ENCODE measurements around the gene HLA-C. TPM values are rescaled to one million over a fixed set of nuclear protein-coding genes. Genes with fewer than 3 reads are reported as not detected.

Gene HLA-C
- total RNA-seq, 2 experiments from 2014 or later: 1,977 to 1,996 TPM

DNA sequence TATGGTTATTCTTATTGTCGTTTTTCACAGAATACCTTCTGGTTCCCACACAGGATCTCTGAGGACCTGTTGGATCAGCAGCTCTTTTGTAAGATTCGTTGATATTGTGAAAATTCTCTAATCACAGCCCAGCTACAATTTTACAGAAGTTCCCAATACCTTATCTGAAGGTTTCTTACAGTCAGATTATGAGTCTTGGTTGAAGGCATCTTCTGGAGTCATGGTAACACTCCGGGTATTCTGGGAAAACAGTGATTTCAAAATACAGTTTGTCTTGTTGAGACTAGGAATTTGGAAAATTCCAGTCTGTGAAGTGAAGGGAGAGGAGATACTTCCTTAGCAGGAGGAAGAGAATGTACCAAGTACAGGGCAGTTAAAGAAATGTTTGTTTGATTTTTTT lies 22.2 kb upstream of the HLA-C start:
- Mint-ChIP-seq H3K36me3 (ENCODE audit: low read depth) (no peaks in the 10 kb centered on the region), H3K4me1 (ENCODE audit: low read depth) (no peaks in the 10 kb centered on the region), H3K27me3 (peaks cover 43% of the 10 kb centered on the region), H3K27ac (no peak overlapping the region), H3K4me3 (no peak overlapping the region), H3K9me3 (no peaks in the 10 kb centered on the region)
- H3K36me3 ChIP-seq (ENCODE audit: insufficient read depth, low read length): no peaks in the 10 kb centered on the region
- H3K4me3 ChIP-seq (ENCODE audit: low read length): no peak overlapping the region
- ChIA-PET POLR2A (interaction anchor here (0.5 to 1.1 kb wide), 3 partner anchors 55 to 638 kb away, joined by 3 read pairs; no protein-coding TSS in a partner anchor), CTCF (interaction anchor here (1.1 to 1.2 kb wide), 2 partner anchors 15 to 73 kb away, joined by 3 to 4 read pairs; no protein-coding TSS in a partner anchor)
- ATAC-seq (ENCODE audit: poor library complexity): no peak
- DNase-seq: no peak
- no peak overlapping the region for H3K27ac ChIP-seq (ENCODE audit: low read depth in 1 of 2, low read length in 2 of 2)
- intact Hi-C loops (cut with DNase I, micrococcal nuclease): no loop called here
- TF ChIP-seq, protein P1, sequence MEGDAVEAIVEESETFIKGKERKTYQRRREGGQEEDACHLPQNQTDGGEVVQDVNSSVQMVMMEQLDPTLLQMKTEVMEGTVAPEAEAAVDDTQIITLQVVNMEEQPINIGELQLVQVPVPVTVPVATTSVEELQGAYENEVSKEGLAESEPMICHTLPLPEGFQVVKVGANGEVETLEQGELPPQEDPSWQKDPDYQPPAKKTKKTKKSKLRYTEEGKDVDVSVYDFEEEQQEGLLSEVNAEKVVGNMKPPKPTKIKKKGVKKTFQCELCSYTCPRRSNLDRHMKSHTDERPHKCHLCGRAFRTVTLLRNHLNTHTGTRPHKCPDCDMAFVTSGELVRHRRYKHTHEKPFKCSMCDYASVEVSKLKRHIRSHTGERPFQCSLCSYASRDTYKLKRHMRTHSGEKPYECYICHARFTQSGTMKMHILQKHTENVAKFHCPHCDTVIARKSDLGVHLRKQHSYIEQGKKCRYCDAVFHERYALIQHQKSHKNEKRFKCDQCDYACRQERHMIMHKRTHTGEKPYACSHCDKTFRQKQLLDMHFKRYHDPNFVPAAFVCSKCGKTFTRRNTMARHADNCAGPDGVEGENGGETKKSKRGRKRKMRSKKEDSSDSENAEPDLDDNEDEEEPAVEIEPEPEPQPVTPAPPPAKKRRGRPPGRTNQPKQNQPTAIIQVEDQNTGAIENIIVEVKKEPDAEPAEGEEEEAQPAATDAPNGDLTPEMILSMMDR (IDR thresholded peaks at IDR 0.05): no peak
- no peaks in the 10 kb centered on the region for H3K9me3 ChIP-seq (ENCODE audit: control insufficient read depth in 1 of 2, insufficient read depth in 1 of 2, low read length in 2 of 2)
- no peaks in the 10 kb centered on the region for H3K4me1 ChIP-seq (ENCODE audit: insufficient read depth, low read length)
- peaks cover 0 to 11% of the 10 kb centered on the region in 2 experiments for H3K27me3 ChIP-seq (ENCODE audit: control insufficient read depth in 1 of 2, insufficient read depth in 2 of 2, low read length in 2 of 2)

DNA sequence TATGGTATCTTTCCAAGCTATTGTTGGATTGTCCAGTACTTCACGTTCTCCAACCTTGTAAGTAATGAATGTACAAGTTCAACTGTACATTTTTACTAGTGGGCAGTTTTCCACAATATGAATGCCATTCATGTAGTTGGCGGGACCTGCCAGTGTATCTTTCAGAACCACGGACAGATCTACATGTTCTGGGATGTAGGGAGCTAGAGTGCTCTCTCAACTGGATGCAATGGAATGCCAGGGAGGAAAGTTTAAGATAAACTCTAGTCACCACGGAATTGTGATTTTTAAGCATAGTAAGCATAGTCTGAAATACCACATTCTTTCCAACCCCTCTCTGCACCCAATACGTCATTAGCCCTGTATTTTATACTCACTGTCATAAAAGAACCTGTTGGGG lies 21.5 kb upstream of the HLA-C start:
- Histone ChIP-seq H3K36me3 (ENCODE audit: insufficient read depth, low read length) (no peaks in the 10 kb centered on the region), H3K27ac (ENCODE audit: low read depth in 1 of 2, low read length in 2 of 2) (no peak overlapping the region), H3K4me1 (ENCODE audit: insufficient read depth, low read length) (no peaks in the 10 kb centered on the region), H3K27me3 (ENCODE audit: control insufficient read depth in 1 of 2, insufficient read depth in 2 of 2, low read length in 2 of 2) (peaks cover 0 to 11% of the 10 kb centered on the region in 2 experiments), H3K4me3 (ENCODE audit: low read length) (no peak overlapping the region), H3K9me3 (ENCODE audit: control insufficient read depth in 1 of 2, insufficient read depth in 1 of 2, low read length in 2 of 2) (no peaks in the 10 kb centered on the region)
- Mint-ChIP-seq H3K4me1 (ENCODE audit: low read depth) (no peaks in the 10 kb centered on the region), H3K9me3 (no peaks in the 10 kb centered on the region), H3K4me3 (no peak overlapping the region), H3K36me3 (ENCODE audit: low read depth) (no peaks in the 10 kb centered on the region), H3K27ac (no peak overlapping the region), H3K27me3 (peaks cover 42% of the 10 kb centered on the region)
- ChIA-PET POLR2A (interaction anchor here (0.5 to 1.1 kb wide), 2 partner anchors 56 to 96 kb away, joined by 3 read pairs; no protein-coding TSS in a partner anchor), CTCF (no interaction called here)
- TF ChIP-seq, protein P1 (IDR thresholded peaks at IDR 0.05): no peak
- intact Hi-C loops (cut with DNase I, micrococcal nuclease): no loop called here
- DNase-seq (no peak), ATAC-seq (ENCODE audit: poor library complexity) (no peak)

DNA sequence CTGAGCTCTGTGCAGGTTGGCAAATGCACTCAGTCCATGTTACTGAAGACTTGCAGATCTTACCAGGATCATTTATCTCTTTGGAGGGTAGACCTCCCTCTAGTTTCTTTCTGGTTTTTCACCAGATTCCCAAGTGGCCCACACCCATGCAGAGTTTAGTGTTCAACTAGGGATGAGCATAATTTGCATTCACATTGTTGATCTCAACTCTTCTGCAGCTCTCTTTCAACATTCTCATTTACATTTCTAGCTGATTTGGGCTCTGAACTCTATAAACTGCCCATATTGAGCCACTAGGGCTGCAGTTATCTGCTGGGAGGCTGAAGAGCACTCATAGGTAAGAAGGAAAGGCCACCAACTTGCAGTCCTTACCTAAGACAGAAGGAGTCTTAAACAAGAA lies 17.9 kb upstream of the HLA-C start:
- CTCF ChIA-PET: no interaction called here

More for the DNA sequence above, 17.9 kb upstream of the HLA-C start:
- ATAC-seq (ENCODE audit: poor library complexity): no peak
- Mint-ChIP-seq H3K4me3 (no peak overlapping the region), H3K4me1 (ENCODE audit: low read depth) (no peaks in the 10 kb centered on the region), H3K27me3 (peaks cover 37% of the 10 kb centered on the region), H3K9me3 (no peaks in the 10 kb centered on the region), H3K27ac (no peak overlapping the region), H3K36me3 (ENCODE audit: low read depth) (no peaks in the 10 kb centered on the region)
- no peaks in the 10 kb centered on the region for H3K9me3 ChIP-seq (ENCODE audit: control insufficient read depth in 1 of 2, insufficient read depth in 1 of 2, low read length in 2 of 2)
- peaks cover 0 to 11% of the 10 kb centered on the region in 2 experiments for H3K27me3 ChIP-seq (ENCODE audit: control insufficient read depth in 1 of 2, insufficient read depth in 2 of 2, low read length in 2 of 2)
- intact Hi-C loops (cut with DNase I, micrococcal nuclease): no loop called here
- no peak overlapping the region for H3K27ac ChIP-seq (ENCODE audit: low read depth in 1 of 2, low read length in 2 of 2)
- POLR2A ChIA-PET: interaction anchor here (0.8 to 4.8 kb wide), 2 partner anchors 46 to 92 kb away, joined by 3 to 18 read pairs; no protein-coding TSS in a partner anchor
- no peaks in the 10 kb centered on the region for H3K36me3 ChIP-seq (ENCODE audit: insufficient read depth, low read length)
- TF ChIP-seq, protein P1 (IDR thresholded peaks at IDR 0.05): no peak
- H3K4me3 ChIP-seq (ENCODE audit: low read length): no peak overlapping the region
- H3K4me1 ChIP-seq (ENCODE audit: insufficient read depth, low read length): no peaks in the 10 kb centered on the region
- no peak for DNase-seq

Measured in CD4-positive, alpha-beta T cell (primary cell).